IMR-90 (cell line): ENCODE measurements around the gene PROCA1.
A peak's percentile ranks its signal among the peaks of the same experiment; 100 is the strongest.

Experiments
- FOS ChIP-seq: fragments of 150-350 bp; IDR thresholded peaks from 2 replicates; pipeline ENCODE4 v1.6.1; 2016; ENCODE audit warnings: low read depth, low read length
- POLR2A ChIP-seq: IDR thresholded peaks from 2 replicates; pipeline ENCODE4 v1.6.1; 2012; ENCODE audit warnings: mild to moderate bottlenecking, low read depth, low read length
- RAD21 ChIP-seq: IDR thresholded peaks from 2 replicates; pipeline ENCODE4 v1.6.1; 2012; ENCODE audit warnings: low read length, improper control_type of control experiment
- TF ChIP-seq, protein P1 (sequence below): conservative IDR thresholded peaks from 2 replicates; pipeline ENCODE4 v1.5.1; 2012; ENCODE audit warnings: mild to moderate bottlenecking, low read depth, low read length, improper control_type of control experiment

GRCh38 chr17:28728364-28729200 lies 16.9 kb upstream of the PROCA1 start, which contains the start of gene NEK8:
- TF ChIP-seq POLR2A: peak; percentile 70
- TF ChIP-seq, protein P1, sequence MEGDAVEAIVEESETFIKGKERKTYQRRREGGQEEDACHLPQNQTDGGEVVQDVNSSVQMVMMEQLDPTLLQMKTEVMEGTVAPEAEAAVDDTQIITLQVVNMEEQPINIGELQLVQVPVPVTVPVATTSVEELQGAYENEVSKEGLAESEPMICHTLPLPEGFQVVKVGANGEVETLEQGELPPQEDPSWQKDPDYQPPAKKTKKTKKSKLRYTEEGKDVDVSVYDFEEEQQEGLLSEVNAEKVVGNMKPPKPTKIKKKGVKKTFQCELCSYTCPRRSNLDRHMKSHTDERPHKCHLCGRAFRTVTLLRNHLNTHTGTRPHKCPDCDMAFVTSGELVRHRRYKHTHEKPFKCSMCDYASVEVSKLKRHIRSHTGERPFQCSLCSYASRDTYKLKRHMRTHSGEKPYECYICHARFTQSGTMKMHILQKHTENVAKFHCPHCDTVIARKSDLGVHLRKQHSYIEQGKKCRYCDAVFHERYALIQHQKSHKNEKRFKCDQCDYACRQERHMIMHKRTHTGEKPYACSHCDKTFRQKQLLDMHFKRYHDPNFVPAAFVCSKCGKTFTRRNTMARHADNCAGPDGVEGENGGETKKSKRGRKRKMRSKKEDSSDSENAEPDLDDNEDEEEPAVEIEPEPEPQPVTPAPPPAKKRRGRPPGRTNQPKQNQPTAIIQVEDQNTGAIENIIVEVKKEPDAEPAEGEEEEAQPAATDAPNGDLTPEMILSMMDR: no peak
- no peak for TF ChIP-seq FOS
- TF ChIP-seq RAD21: no peak
